ENCODE results near the gene ZNF865. TPM values are rescaled to one million over a fixed set of nuclear protein-coding genes. Genes with fewer than 3 reads are reported as not detected.

Gene ZNF865
- total and polyA plus RNA-seq, 2 donors (not counting 1 experiment from before 2014, with no cell fraction given) = 1.2 TPM

- Histone ChIP-seq H3K4me2 (ENCODE audit: extremely low read depth, insufficient read depth, low read length) (peak overlapping the region; percentile 81), H3K36me3 (ENCODE audit: control insufficient read depth, insufficient read depth, low read length) (peaks cover 11% of the 10 kb centered on the region), H3K4me1 (ENCODE audit: control insufficient read depth, extremely low read depth, insufficient read depth, low read length) (peaks cover 22% of the 10 kb centered on the region), H3K9me3 (ENCODE audit: control insufficient read depth, insufficient read depth, low read depth, low read length) (no peaks in the 10 kb centered on the region), H4K20me1 (ENCODE audit: control insufficient read depth, extremely low read depth, insufficient read depth, low read length) (no peaks in the 10 kb centered on the region), H3K9ac (ENCODE audit: insufficient read depth, low read length) (peak overlapping the region; percentile 77), H3K79me2 (ENCODE audit: control insufficient read depth, insufficient read depth, low read length) (peaks cover 62% of the 10 kb centered on the region), H3K27me3 (ENCODE audit: control insufficient read depth, insufficient read depth, low read length) (no peaks in the 10 kb centered on the region), H3K4me3 (replicated peaks in 1 of 4; ENCODE audit: control extremely low read depth in 1 of 4, insufficient read depth in 1 of 4, low read depth in 3 of 4, low read length in 4 of 4) (peak overlapping the region; percentile 5 to 84 (median 46)), H3K27ac (ENCODE audit: insufficient read depth, low read length) (peak overlapping the region; percentile 66), H2AFZ (ENCODE audit: low read length) (no peak overlapping the region)
- TF ChIP-seq, protein P1, sequence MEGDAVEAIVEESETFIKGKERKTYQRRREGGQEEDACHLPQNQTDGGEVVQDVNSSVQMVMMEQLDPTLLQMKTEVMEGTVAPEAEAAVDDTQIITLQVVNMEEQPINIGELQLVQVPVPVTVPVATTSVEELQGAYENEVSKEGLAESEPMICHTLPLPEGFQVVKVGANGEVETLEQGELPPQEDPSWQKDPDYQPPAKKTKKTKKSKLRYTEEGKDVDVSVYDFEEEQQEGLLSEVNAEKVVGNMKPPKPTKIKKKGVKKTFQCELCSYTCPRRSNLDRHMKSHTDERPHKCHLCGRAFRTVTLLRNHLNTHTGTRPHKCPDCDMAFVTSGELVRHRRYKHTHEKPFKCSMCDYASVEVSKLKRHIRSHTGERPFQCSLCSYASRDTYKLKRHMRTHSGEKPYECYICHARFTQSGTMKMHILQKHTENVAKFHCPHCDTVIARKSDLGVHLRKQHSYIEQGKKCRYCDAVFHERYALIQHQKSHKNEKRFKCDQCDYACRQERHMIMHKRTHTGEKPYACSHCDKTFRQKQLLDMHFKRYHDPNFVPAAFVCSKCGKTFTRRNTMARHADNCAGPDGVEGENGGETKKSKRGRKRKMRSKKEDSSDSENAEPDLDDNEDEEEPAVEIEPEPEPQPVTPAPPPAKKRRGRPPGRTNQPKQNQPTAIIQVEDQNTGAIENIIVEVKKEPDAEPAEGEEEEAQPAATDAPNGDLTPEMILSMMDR (conservative IDR thresholded peaks at IDR 0.05 in 1 of 2, IDR thresholded peaks at IDR 0.05 in 1 of 2; ENCODE audit: low read depth in 1 of 2, low read length in 2 of 2) = peak; percentile 31 to 40
- TF ChIP-seq EZH2 (IDR thresholded peaks at IDR 0.05; ENCODE audit: low read length, missing control alignments) = no peak
- DNase-seq (ENCODE audit: low read depth in 2 of 2) = peak; percentile 75 to 76
Observed at GRCh38 chr19:55640043-55640576, 34.7 kb downstream of the ZNF865 start.

- H3K79me2 ChIP-seq (ENCODE audit: control insufficient read depth, insufficient read depth, low read length) = peaks cover 59% of the 10 kb centered on the region
- TF ChIP-seq, protein P1 (conservative IDR thresholded peaks at IDR 0.05 in 1 of 2, IDR thresholded peaks at IDR 0.05 in 1 of 2; ENCODE audit: low read depth in 1 of 2, low read length in 2 of 2) = no peak
- TF ChIP-seq EZH2 (IDR thresholded peaks at IDR 0.05; ENCODE audit: low read length, missing control alignments) = no peak
- DNase-seq (ENCODE audit: low read depth in 2 of 2) = peak; percentile 80 to 91
- H3K27me3 ChIP-seq (ENCODE audit: control insufficient read depth, insufficient read depth, low read length) = no peaks in the 10 kb centered on the region
- H2AFZ ChIP-seq (ENCODE audit: low read length) = peak within 1 kb of the TSS; percentile 31
- H3K4me3 ChIP-seq (replicated peaks in 1 of 4; ENCODE audit: control extremely low read depth in 1 of 4, insufficient read depth in 1 of 4, low read depth in 3 of 4, low read length in 4 of 4) = peak within 1 kb of the TSS; percentile 74 to 92 (median 85)
- no peaks in the 10 kb centered on the region for H3K9me3 ChIP-seq (ENCODE audit: control insufficient read depth, insufficient read depth, low read depth, low read length)
- H4K20me1 ChIP-seq (ENCODE audit: control insufficient read depth, extremely low read depth, insufficient read depth, low read length) = no peaks in the 10 kb centered on the region
- H3K9ac ChIP-seq (ENCODE audit: insufficient read depth, low read length) = peak within 1 kb of the TSS; percentile 77
- H3K4me2 ChIP-seq (ENCODE audit: extremely low read depth, insufficient read depth, low read length) = peak within 1 kb of the TSS; percentile 88
- peaks cover 17% of the 10 kb centered on the region for H3K36me3 ChIP-seq (ENCODE audit: control insufficient read depth, insufficient read depth, low read length)
- peaks cover 20% of the 10 kb centered on the region for H3K4me1 ChIP-seq (ENCODE audit: control insufficient read depth, extremely low read depth, insufficient read depth, low read length)
- peak within 1 kb of the TSS; percentile 66 for H3K27ac ChIP-seq (ENCODE audit: insufficient read depth, low read length)
Observed at GRCh38 chr19:55640577-55641425, 35.4 kb downstream of the ZNF865 start, which contains the start of gene ZNF580. Gene ZNF580, plus strand, starts transcription at chr19:55641002. Its CDS starts 1,507 bp downstream, at chr19:55642509.

DNA sequence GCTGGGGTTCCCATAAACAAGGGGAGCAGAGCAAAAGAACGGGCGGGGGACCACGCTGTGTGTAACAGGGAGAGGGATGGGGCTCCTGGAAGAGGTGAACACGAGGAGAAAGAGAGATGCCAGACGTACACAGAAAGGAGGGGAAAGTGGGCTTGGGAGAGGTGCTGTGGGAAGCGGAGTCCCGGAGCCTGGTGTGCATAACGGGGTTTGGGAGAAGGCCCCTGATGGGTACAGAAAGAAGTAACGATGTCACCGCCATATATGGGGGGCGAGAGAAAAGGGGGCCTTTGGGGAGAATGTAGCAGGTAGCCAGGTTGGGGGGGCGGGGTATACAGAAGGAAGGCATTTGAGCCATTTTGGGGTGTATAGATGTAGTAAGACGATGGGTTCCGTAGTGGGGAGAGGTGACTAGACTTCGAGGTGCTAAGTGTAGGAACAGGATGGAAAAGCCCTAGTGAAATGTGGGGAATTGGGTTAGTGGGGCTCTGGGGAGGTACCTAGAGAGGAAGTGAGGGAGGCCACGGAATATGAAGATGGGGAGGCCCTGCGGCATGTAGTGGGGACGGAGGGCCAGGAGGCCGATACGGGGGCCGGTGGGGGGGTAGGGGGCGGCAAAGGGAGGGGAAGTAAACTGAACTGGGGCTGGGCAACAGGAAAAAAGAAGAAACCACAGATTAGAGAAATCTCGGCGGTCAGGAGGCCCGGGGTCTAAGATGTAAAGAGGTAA lies 36.1 kb downstream of the ZNF865 start:
- TF ChIP-seq, protein P1 (conservative IDR thresholded peaks at IDR 0.05 in 1 of 2, IDR thresholded peaks at IDR 0.05 in 1 of 2; ENCODE audit: low read depth in 1 of 2, low read length in 2 of 2) = no peak
- no peak for TF ChIP-seq EZH2 (IDR thresholded peaks at IDR 0.05; ENCODE audit: low read length, missing control alignments)
- peak; percentile 41 to 42 for DNase-seq (ENCODE audit: low read depth in 2 of 2)
- Histone ChIP-seq H3K4me3 (replicated peaks in 1 of 4; ENCODE audit: control extremely low read depth in 1 of 4, insufficient read depth in 1 of 4, low read depth in 3 of 4, low read length in 4 of 4) (peak overlapping the region; percentile 74 to 92 (median 85)), H3K4me2 (ENCODE audit: extremely low read depth, insufficient read depth, low read length) (peak overlapping the region; percentile 89), H4K20me1 (ENCODE audit: control insufficient read depth, extremely low read depth, insufficient read depth, low read length) (no peaks in the 10 kb centered on the region), H2AFZ (ENCODE audit: low read length) (no peak overlapping the region), H3K27ac (ENCODE audit: insufficient read depth, low read length) (peak overlapping the region; percentile 64), H3K4me1 (ENCODE audit: control insufficient read depth, extremely low read depth, insufficient read depth, low read length) (peaks cover 16% of the 10 kb centered on the region), H3K9ac (ENCODE audit: insufficient read depth, low read length) (peak overlapping the region; percentile 77), H3K79me2 (ENCODE audit: control insufficient read depth, insufficient read depth, low read length) (peaks cover 52% of the 10 kb centered on the region), H3K9me3 (ENCODE audit: control insufficient read depth, insufficient read depth, low read depth, low read length) (no peaks in the 10 kb centered on the region), H3K36me3 (ENCODE audit: control insufficient read depth, insufficient read depth, low read length) (peaks cover 17% of the 10 kb centered on the region), H3K27me3 (ENCODE audit: control insufficient read depth, insufficient read depth, low read length) (no peaks in the 10 kb centered on the region)

Measured in fibroblast of lung (primary cell).